ENCODE results near the gene RAB31. TPM values are rescaled to one million over a fixed set of nuclear protein-coding genes. Genes with fewer than 3 reads are reported as not detected.

RAB31 gene
- total and polyA plus RNA-seq, 4 donors = 21.5 to 114 (median 49.5) TPM

DNA sequence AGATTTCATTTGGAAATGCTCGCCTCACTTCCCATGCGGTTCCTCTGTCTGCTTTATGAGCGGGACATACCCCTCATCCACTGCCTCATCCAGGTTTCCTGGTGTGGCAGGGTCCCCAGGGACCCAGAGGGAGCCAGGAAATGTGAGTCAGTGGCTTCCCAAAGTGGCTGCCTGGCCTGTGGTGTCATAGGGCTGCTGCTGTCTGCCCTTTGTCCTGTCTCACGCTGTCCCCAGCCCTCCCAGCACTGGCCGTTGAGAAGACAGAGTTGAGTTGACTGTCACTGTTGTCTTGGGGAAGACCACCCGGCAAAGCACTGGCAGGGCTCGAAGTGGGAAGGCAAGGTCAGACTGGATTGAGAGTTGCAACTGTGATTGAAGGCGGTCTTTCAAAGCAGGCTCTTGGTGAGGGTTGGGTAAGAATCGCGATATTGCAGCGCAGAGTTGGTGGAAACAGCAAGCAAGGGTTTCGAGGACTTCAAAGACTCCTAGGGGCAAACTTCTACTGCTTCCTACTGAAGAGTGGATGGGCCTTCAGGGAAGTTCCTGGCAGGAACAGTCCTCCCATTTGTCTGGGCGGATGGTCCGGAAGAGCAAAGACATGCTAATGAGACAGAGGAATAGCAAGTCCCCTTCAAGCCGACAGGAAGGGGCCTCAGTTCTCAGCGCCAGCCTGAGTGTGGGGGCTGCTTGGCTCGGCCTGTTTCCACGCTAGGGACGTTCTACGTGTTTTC lies 33.9 kb downstream of the RAB31 start:
- H3K4me1 ChIP-seq (ENCODE audit: control insufficient read depth in 5 of 5, insufficient read depth in 5 of 5, low read length in 5 of 5) = peaks cover 0 to 23% (median 7%) of the 10 kb centered on the region in 5 donors
- H3K36me3 ChIP-seq (ENCODE audit: control insufficient read depth in 4 of 4, insufficient read depth in 4 of 4, low read length in 4 of 4) = peaks cover 0 to 2% (median 0%) of the 10 kb centered on the region in 4 donors

DNA sequence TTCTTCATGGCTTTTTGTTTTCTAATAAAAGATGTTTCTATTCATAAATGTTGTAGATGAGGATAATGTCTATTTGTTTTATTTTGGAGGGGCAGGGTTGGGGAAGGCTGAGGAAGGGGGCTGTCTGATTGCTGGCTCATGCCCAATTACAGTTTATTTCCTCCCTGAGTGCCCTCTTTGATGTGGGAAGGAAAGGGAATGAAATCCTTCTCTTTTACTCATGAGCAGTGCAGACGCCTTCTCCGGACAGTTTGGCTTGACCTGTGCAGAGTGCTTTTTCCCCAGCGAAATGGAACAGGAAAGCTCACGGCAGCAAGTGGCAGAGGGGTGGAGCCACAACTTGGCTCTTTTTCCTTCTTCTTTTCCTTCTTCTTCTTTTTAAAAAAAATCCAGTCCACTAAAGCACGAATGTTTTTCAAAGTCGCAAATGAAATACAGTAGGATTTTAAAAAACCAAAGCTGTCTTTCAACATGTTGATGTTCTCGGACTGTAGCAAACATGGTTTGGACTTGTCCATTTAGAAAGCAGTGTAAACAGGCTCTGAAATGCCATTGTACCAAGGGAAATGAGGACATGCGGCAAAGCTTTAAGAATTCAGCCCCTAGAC lies 34.5 kb downstream of the RAB31 start:
- Histone ChIP-seq H3K4me3 (no peak overlapping the region), H3K27me3 (ENCODE audit: control insufficient read depth in 3 of 3, insufficient read depth in 3 of 3, low read length in 2 of 3) (no peaks in the 10 kb centered on the region), H3K9ac (ENCODE audit: insufficient read depth in 1 of 2, low read length in 2 of 2) (peak overlapping the region in 1 of 2 donors; percentile 30), H3K36me3 (ENCODE audit: control insufficient read depth in 4 of 4, insufficient read depth in 4 of 4, low read length in 4 of 4) (peaks cover 0 to 2% (median 0%) of the 10 kb centered on the region in 4 donors), H3K9me3 (ENCODE audit: control insufficient read depth in 4 of 4, insufficient read depth in 3 of 4, low read length in 3 of 4) (no peaks in the 10 kb centered on the region), H3K27ac (ENCODE audit: low read depth in 1 of 2, low read length in 1 of 2) (peak overlapping the region in 1 of 2 donors; percentile 82), H3K4me1 (ENCODE audit: control insufficient read depth in 5 of 5, insufficient read depth in 5 of 5, low read length in 5 of 5) (peaks cover 0 to 23% (median 7%) of the 10 kb centered on the region in 5 donors)
- ATAC-seq (ENCODE audit: insufficient read depth, low FRiP score) (peak; percentile 54), DNase-seq (peak; percentile 39 to 72 (median 65))
- TF ChIP-seq, protein P1, sequence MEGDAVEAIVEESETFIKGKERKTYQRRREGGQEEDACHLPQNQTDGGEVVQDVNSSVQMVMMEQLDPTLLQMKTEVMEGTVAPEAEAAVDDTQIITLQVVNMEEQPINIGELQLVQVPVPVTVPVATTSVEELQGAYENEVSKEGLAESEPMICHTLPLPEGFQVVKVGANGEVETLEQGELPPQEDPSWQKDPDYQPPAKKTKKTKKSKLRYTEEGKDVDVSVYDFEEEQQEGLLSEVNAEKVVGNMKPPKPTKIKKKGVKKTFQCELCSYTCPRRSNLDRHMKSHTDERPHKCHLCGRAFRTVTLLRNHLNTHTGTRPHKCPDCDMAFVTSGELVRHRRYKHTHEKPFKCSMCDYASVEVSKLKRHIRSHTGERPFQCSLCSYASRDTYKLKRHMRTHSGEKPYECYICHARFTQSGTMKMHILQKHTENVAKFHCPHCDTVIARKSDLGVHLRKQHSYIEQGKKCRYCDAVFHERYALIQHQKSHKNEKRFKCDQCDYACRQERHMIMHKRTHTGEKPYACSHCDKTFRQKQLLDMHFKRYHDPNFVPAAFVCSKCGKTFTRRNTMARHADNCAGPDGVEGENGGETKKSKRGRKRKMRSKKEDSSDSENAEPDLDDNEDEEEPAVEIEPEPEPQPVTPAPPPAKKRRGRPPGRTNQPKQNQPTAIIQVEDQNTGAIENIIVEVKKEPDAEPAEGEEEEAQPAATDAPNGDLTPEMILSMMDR (IDR thresholded peaks at IDR 0.05; ENCODE audit: control extremely low read depth, extremely low read depth) = no peak
- 7 to 9% methylated on average over 8 of the region's 8 CpGs for WGBS, 2 donors

More for the DNA sequence above, 33.9 kb downstream of the RAB31 start:
- no peaks in the 10 kb centered on the region for H3K9me3 ChIP-seq (ENCODE audit: control insufficient read depth in 4 of 4, insufficient read depth in 3 of 4, low read length in 3 of 4)
- peak; percentile 58 to 78 (median 60) for DNase-seq
- WGBS, 2 donors = 52 to 60% methylated on average over 20 of the region's 20 CpGs
- H3K9ac ChIP-seq (ENCODE audit: insufficient read depth in 1 of 2, low read length in 2 of 2) = peak overlapping the region in 1 of 2 donors; percentile 30
- no peak for ATAC-seq (ENCODE audit: insufficient read depth, low FRiP score)
- TF ChIP-seq, protein P1 (IDR thresholded peaks at IDR 0.05; ENCODE audit: control extremely low read depth, extremely low read depth) = no peak
- no peak overlapping the region for H3K4me3 ChIP-seq
- peak overlapping the region in 1 of 2 donors; percentile 59 for H3K27ac ChIP-seq (ENCODE audit: low read depth in 1 of 2, low read length in 1 of 2)
- no peaks in the 10 kb centered on the region for H3K27me3 ChIP-seq (ENCODE audit: control insufficient read depth in 3 of 3, insufficient read depth in 3 of 3, low read length in 2 of 3)

DNA sequence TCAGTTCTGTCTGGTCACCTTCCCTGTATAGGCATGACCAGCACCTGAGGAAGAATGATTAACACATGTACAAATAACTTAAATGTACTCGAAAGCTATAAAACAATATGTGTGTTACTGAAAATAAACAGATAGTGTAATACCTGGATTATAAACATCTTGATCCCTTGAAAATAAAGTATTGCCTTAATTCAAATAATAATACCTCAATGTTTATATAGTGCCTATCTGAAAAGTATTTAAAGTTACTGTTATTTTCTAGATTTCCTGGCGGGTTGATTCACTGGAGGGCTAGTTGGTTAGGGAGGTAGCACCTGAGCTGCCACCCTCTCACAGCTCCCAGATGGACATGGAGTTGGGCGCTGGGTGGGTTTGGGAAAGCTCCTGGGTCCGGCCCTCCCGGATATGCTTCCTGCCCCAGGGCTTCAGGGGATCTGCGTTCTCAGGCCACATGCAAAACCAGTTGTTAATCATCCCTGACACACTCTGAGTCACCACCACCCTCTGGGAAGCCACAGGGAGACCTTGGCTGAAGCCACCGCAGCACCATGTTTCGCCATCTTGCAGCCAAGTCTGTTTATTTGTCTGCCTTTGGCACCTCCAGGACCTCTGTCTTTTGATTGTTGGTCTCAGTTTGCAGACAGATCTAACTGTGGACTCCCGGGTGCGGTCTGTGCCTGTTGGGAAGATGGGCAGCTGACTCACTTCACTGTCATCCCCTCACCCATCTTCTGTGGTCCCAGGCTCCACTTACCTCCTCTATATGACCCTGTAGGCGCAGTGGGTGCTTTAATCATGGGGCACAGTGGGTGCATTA lies 35.3 kb downstream of the RAB31 start:
- no peak for DNase-seq
- Histone ChIP-seq H3K9ac (ENCODE audit: insufficient read depth in 1 of 2, low read length in 2 of 2) (peak overlapping the region in 1 of 2 donors; percentile 30), H3K4me1 (ENCODE audit: control insufficient read depth in 5 of 5, insufficient read depth in 5 of 5, low read length in 5 of 5) (peaks cover 0 to 23% (median 7%) of the 10 kb centered on the region in 5 donors), H3K36me3 (ENCODE audit: control insufficient read depth in 4 of 4, insufficient read depth in 4 of 4, low read length in 4 of 4) (peaks cover 0 to 2% (median 0%) of the 10 kb centered on the region in 4 donors), H3K27me3 (ENCODE audit: control insufficient read depth in 3 of 3, insufficient read depth in 3 of 3, low read length in 2 of 3) (no peaks in the 10 kb centered on the region), H3K27ac (ENCODE audit: low read depth in 1 of 2, low read length in 1 of 2) (peak overlapping the region in 1 of 2 donors; percentile 66), H3K9me3 (ENCODE audit: control insufficient read depth in 4 of 4, insufficient read depth in 3 of 4, low read length in 3 of 4) (no peaks in the 10 kb centered on the region), H3K4me3 (no peak overlapping the region)
- ATAC-seq (ENCODE audit: insufficient read depth, low FRiP score) = peak; percentile 58
- 67 to 68% methylated on average over 11 of the region's 11 CpGs for WGBS, 2 donors
- TF ChIP-seq, protein P1 (IDR thresholded peaks at IDR 0.05; ENCODE audit: control extremely low read depth, extremely low read depth) = no peak
